Activated gamma-delta T cell (primary cell): ENCODE measurements around the gene ZBTB49.

Experiments used
- DNase-seq: peaks from one replicate; lab custom pipeline; 2025; lab: John Stamatoyannopoulos, UW

The ZBTB49 gene

DNA sequence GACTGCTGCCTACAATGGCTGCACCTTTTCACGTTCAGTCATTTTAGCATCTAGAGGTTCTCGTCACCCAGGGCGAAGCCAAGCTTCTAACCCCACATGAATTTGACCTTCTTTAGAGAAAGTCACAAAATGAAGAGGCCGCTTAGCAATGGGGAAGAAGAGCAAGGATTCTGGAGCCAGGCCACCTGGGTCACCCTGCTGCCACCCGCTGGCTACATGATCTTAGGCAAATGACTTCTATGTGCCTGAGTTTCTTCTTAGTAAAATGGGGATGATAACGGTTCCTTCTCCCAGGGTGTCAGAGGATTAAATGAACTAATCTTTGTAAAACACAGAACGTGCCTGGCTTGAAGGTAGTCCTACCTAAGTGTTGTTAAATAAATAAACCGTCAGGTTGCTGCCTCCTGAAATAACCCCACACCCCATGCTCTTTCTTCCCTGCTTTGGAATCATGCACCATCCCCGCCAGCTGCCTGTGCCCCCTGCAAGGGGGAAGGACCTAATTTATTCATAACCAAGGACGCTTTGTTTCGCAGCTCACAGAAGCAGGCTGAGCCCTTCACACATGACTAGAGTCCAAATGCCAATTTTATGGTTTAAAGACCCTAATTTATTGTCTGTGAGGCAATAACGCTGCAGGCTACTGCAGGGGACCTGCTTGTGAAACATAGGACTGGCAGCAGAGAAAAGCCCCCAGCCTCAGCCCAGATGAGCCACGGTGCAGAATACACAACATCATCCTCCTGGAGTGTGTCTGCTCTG is 68.2 kb downstream of the ZBTB49 start:
- DNase-seq = no peak

DNA sequence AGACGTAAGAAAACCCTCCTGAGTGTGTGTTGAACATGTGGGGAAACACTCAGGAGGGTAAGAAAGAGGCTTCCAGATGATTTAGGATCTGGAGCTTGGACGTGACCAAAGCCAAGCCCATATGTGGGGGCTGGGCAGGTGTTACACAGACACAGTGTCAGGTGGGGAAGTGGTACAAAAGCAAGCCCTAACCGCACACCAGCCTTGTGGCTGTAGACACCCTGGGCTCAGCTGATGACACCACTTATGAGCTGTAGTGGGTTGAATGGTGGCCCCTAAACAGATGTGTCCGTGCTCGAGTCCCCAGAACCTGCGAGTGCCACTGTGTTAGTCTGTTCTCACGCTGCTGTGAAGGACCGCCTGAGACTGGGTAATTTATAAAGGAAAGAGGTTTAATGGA is 71.8 kb downstream of the ZBTB49 start:
- no peak for DNase-seq

DNA sequence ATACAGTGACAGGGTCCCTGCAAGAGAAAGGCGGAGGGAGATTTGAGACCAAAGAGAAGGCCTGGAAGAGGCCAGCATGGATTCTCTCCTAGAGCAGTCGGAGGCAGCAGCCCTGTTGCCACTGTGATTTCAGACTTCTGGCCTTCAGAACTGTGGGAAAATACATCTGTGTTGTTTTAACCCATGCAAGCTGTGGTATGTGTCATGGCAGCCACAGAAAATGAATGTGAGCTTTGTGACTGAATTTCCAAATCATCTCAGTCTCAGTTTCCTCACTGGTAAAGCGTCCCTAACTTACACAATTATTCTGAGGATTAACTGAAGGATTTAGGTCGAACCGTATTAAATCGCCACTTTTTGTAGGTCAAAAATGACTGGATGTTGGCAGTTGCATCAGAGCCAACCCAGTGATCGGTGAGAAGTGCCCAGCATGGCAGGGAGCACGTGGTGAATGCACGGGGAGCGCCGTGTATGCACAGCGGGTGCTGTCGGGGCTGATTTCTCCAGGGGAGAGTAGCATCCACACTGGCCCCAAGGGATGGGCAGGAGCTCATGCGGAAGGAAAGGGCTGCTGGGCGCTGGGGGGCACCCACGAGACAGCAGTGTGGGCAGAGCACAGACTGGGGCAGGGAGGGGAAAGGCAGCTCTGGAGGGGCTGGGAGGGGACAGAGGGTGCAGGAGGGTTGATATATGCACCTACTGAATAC is 73.1 kb downstream of the ZBTB49 start:
- DNase-seq = no peak

DNA sequence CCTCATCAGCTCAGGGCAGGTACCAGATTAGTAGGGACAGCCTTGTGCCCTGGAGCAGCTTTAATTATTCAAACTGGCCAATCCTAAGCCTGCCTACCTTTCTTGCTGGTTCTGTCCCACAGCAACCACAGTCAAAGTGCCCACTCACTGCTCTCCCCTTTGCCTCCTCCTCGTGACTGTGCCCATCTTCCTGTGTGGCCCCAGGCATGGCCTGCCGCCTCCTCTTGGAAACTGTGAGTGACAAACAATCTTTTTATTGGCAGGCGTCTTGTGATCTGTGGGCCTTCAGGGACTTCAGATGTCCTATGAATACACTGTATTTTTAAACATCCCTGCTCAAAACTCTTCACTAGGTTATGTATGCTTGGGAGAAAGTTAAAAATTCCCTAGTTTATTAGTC is 74.0 kb downstream of the ZBTB49 start:
- no peak for DNase-seq

DNA sequence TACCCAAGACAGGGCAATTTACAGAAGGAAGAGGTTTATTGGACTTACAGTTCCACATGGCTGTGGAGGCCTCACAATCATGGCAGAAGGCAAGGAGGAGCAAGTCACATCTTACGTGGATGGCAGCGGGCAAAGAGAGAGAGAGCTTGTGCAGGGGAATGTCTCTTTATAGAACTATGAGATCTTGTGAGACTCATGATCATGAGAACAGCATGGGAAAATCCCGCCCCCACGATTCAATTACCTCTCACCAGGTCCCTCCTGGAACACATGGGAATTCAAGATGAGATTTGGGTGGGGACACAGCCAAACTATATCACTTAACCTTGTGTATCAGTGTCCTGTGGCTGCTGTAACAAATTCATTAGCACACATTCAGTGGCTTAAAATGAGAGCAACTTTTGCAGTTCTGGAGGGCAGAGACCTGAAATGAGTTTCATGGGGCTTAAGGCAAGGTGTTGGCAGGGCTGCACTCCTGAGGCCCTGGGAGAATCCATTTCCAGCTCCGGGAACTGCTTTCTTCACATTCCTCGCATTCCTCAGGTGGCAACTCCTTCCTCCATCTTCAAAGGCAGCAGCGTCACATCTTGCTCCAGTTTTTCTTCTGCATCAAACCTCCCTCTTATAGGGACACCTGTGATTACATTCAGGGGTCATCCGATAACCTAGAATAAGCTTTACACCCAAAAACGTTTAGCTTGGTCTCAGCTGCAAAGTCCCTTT is 74.6 kb downstream of the ZBTB49 start:
- DNase-seq = no peak

DNA sequence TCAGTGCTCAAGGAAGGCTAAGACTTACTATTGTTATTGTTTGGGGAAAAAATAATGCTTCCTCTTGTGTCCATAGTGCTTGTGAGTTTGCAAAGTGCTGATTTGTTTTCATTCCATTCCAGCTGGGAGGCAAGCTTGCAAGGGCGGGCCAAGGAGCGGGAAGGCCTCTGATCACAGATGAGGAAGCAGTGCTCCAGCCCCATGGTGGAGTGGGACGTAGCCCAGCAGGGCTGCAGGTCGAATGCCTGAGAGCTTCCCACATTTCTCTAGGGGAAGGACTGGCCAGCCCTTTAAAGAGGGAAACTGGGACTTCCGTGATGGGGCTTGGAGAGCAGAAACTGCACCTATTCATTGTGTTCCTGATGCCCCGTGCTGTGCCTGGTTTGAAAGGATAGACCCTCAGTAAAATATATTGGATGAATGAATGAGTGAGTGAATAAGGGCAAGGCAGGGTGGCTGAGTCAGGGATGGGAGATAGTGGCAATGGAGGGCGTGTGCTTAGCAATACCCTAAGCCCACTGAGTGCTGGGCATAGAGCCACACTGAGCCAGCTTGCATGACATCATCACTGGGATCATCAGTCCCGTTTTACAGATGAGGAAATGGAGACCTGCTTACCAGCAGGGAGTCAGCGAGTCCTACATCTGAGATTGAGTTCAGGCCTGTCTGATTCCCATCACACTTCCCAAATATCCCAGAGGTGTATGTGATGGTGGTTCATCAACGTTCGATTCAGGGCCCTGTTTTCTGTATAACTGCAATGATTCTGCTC is 78.9 kb downstream of the ZBTB49 start:
- no peak for DNase-seq
